HepG2 (cell line): Measurements from ENCODE around the gene CFAP69. TPM values are rescaled to one million over a fixed set of nuclear protein-coding genes. Genes with fewer than 3 reads are reported as not detected.
A peak's percentile ranks its signal among the peaks of the same experiment; 100 is the strongest.

Experiments used
- AHDC1 ChIP-seq: sonication (generic); formaldehyde crosslinking; IDR thresholded peaks from 2 replicates; pipeline ENCODE4 v1.5.1; 2020; ENCODE audit warnings: mild to moderate bottlenecking, missing genetic modification reagents, borderline replicate concordance
- BHLHE40 ChIP-seq: IDR thresholded peaks from 2 replicates; pipeline ENCODE4 v1.6.1; 2011; ENCODE audit warnings: low read length, improper control_type of control experiment
- CTCF ChIP-seq: sonication (generic); formaldehyde crosslinking; IDR thresholded peaks from 2 replicates; pipeline ENCODE4 v1.5.0; 2020; ENCODE audit warnings: mild to moderate bottlenecking, missing genetic modification reagents, moderate library complexity
- EEA1 ChIP-seq: sonication (generic); formaldehyde crosslinking; IDR thresholded peaks from 2 replicates; pipeline ENCODE4 v1.5.1; 2020; ENCODE audit warnings: mild to moderate bottlenecking, missing genetic modification reagents, borderline replicate concordance
- ETV5 ChIP-seq: IDR thresholded peaks from 2 replicates; pipeline ENCODE4 v1.6.1; 2018; ENCODE audit warnings: missing biosample characterization, missing genetic modification reagents, inconsistent platforms, borderline replicate concordance
- EZH2 ChIP-seq: conservative IDR thresholded peaks from 2 replicates; pipeline ENCODE4 v1.6.1; 2012; ENCODE audit warnings: mild to moderate bottlenecking, low read depth, low read length, moderate library complexity
- JUN ChIP-seq: sonication (generic); formaldehyde crosslinking; IDR thresholded peaks from 2 replicates; pipeline ENCODE4 v1.4.0; 2020; ENCODE audit warnings: mild to moderate bottlenecking, missing genetic modification reagents
- KLF11 ChIP-seq: IDR thresholded peaks from 2 replicates; pipeline ENCODE4 v1.6.1; 2016; ENCODE audit warnings: missing compliant biosample characterization
- KLF16 ChIP-seq, 2 experiments: sonication (generic) in 1 of 2; formaldehyde crosslinking in 1 of 2; IDR thresholded peaks; 2 replicates each; pipeline versions ENCODE4 v1.6.1 to v1.8.0; 2016 to 2023; ENCODE audit warnings: missing genetic modification reagents in 2 of 2, missing compliant biosample characterization in 1 of 2
- MTA1 ChIP-seq: sonication (generic); formaldehyde crosslinking; IDR thresholded peaks from 2 replicates; pipeline ENCODE4 v1.4.0; 2020; ENCODE audit warnings: missing genetic modification reagents, mild to moderate bottlenecking, borderline replicate concordance
- RORA ChIP-seq: sonication (generic); formaldehyde crosslinking; IDR thresholded peaks from 2 replicates; pipeline ENCODE4 v1.5.0; 2020; ENCODE audit warnings: mild to moderate bottlenecking, missing genetic modification reagents, moderate library complexity
- RXRB ChIP-seq: IDR thresholded peaks from 2 replicates; pipeline ENCODE4 v1.6.1; 2016; ENCODE audit warnings: borderline replicate concordance, missing genetic modification reagents, missing compliant biosample characterization
- SRSF4 ChIP-seq: fragments of 200-400 bp; formaldehyde crosslinking; IDR thresholded peaks from one replicate; pipeline ENCODE4 v1.6.1; 2018; ENCODE audit warnings: mild to moderate bottlenecking, low read depth, low read length, moderate library complexity; ENCODE audit not compliant: poor library complexity, severe bottlenecking
- ZBTB14 ChIP-seq: sonication (generic); formaldehyde crosslinking; IDR thresholded peaks from 2 replicates; pipeline ENCODE4 v1.4.0; 2020; ENCODE audit warnings: missing genetic modification reagents
- ZBTB38 ChIP-seq: sonication (generic); formaldehyde crosslinking; IDR thresholded peaks from 2 replicates; pipeline ENCODE4 v1.5.1; 2020; ENCODE audit warnings: mild to moderate bottlenecking, missing genetic modification reagents
- ZBTB8A ChIP-seq: sonication (generic); formaldehyde crosslinking; IDR thresholded peaks from 2 replicates; pipeline ENCODE4 v1.4.0; 2020; ENCODE audit warnings: mild to moderate bottlenecking, low read depth, missing genetic modification reagents, borderline replicate concordance
- ZFP90 ChIP-seq: sonication (generic); formaldehyde crosslinking; IDR thresholded peaks from 2 replicates; pipeline ENCODE4 v1.8.0; 2022; ENCODE audit warnings: missing genetic modification reagents, mild to moderate bottlenecking, inconsistent platforms, borderline replicate concordance
- ZMYM2 ChIP-seq: sonication (generic); formaldehyde crosslinking; IDR thresholded peaks from 2 replicates; pipeline ENCODE4 v1.8.0; 2022; ENCODE audit warnings: mild to moderate bottlenecking, missing genetic modification reagents
- ZNF891 ChIP-seq: sonication (generic); formaldehyde crosslinking; IDR thresholded peaks from 2 replicates; pipeline ENCODE4 v1.5.0; 2020; ENCODE audit warnings: mild to moderate bottlenecking, missing genetic modification reagents
- polyA plus RNA-seq, 8 experiments: library from polyadenylated mRNA; depleted of rRNA in 3 of 8; stranded (reverse) in 7 of 8; unstranded in 1 of 8; fragments of >200 nt; fragmentation: Illumina TruSeq in 4 of 8; extraction: Trizol in 4 of 8; gene quantifications; 2 replicates each; pipeline versions ENCODE4 v1.2.1 to v1.2.3, GENCODE V29; 2011 to 2016; ENCODE audit warnings: low read depth in 4 of 8, missing spikeins in 1 of 8, mixed read lengths in 1 of 8; ENCODE audit not compliant: insufficient read depth in 1 of 8
- total RNA-seq, 5 experiments: library from RNA; depleted of rRNA; stranded (reverse); fragments of >200 nt; fragmentation: Illumina TruSeq; extraction: Trizol; gene quantifications; 2 replicates each; pipeline ENCODE4 v1.2.3, GENCODE V29; 2016; ENCODE audit warnings: low read depth in 1 of 5

Gene CFAP69
- total and polyA plus RNA-seq, 2 of the 13 experiments (the other 11 are each of a cell fraction or from before 2014, with no cell fraction given): 2.2 to 4.0 TPM

- TF ChIP-seq AHDC1: no peak
- no peak for TF ChIP-seq ZBTB14 (CRISPR knock-in tag)
- TF ChIP-seq RORA (CRISPR knock-in tag): no peak
- no peak for TF ChIP-seq BHLHE40
- TF ChIP-seq RXRB (CRISPR knock-in tag): peak; percentile 69
- TF ChIP-seq JUN (CRISPR knock-in tag): no peak
- peak; percentile 67; the same call in 1 of the 2 replicates for TF ChIP-seq MTA1 (CRISPR knock-in tag)
- no peak for TF ChIP-seq SRSF4
- no peak for TF ChIP-seq EZH2
- no peak for TF ChIP-seq ZBTB8A (CRISPR knock-in tag)
- no peak for TF ChIP-seq ZMYM2 (CRISPR knock-in tag)
- TF ChIP-seq ZFP90 (CRISPR knock-in tag): peak; percentile 65
- TF ChIP-seq EEA1 (CRISPR knock-in tag): peak; percentile 42; the same call in 1 of the 2 replicates
- TF ChIP-seq ZBTB38: 0 out of 2 replicates have a peak, but pooled peaks have one; percentile 52
- TF ChIP-seq KLF11: peak; percentile 56; the same call in 1 of the 2 replicates
- TF ChIP-seq KLF16 (CRISPR knock-in tag; IDR thresholded peaks at IDR 0.05): peak in 1 of 2 experiments; percentile 86; a peak in 3 of 4 replicates
- TF ChIP-seq ZNF891 (CRISPR knock-in tag): peak; percentile 75; the same call in 1 of the 2 replicates
- TF ChIP-seq ETV5 (CRISPR knock-in tag): no peak
- TF ChIP-seq CTCF (CRISPR knock-in tag): peak; percentile 53; the same call in 1 of the 2 replicates
Observed at GRCh38 chr7:90244909-90245851, at the start of gene CFAP69 (continued).
